OCI-LY1 (cell line): Measurements from ENCODE around the gene GIGYF2.

Experiments used
- H2AFZ ChIP-seq: fragments of 200-600 bp; sonication (generic), shearing (Covaris generic); 2 replicates; pipeline ENCODE4 v1.6.0; 2014; ENCODE audit warnings: antibody characterized with exemption, mild to moderate bottlenecking, low read length
- H3F3A ChIP-seq: fragments of 200-600 bp; sonication (generic), shearing (Covaris generic); 2 replicates; pipeline ENCODE4 v1.6.0; 2014; ENCODE audit warnings: mild to moderate bottlenecking, antibody characterized with exemption, low read length, moderate library complexity; ENCODE audit not compliant: insufficient read depth
- H3K27ac ChIP-seq: fragments of 200-600 bp; sonication (generic); 2 replicates; pipeline ENCODE4 v1.5.1; 2014; ENCODE audit warnings: low read length, mixed run types, mild to moderate bottlenecking, low read depth; ENCODE audit not compliant: poor library complexity, severe bottlenecking
- H3K27me3 ChIP-seq: fragments of 200-600 bp; sonication (generic); 2 replicates; pipeline ENCODE4 v1.6.0; 2014; ENCODE audit warnings: antibody characterized with exemption, mild to moderate bottlenecking, low read length, moderate library complexity; ENCODE audit not compliant: insufficient read depth
- H3K36me3 ChIP-seq: fragments of 200-600 bp; sonication (generic); 2 replicates; pipeline ENCODE4 v1.6.1; 2014; ENCODE audit warnings: mild to moderate bottlenecking, antibody characterized with exemption, low read length, moderate library complexity, mixed read lengths; ENCODE audit not compliant: insufficient read depth
- H3K4me1 ChIP-seq: fragments of 200-600 bp; sonication (generic); 2 replicates; pipeline ENCODE4 v1.5.1; 2014; ENCODE audit warnings: mild to moderate bottlenecking, low read length, moderate library complexity; ENCODE audit not compliant: insufficient read depth, severe bottlenecking
- H3K4me2 ChIP-seq: fragments of 200-600 bp; sonication (generic), shearing (Covaris generic); 2 replicates; pipeline ENCODE4 v1.6.1; 2014; ENCODE audit warnings: low read length
- H3K4me3 ChIP-seq: fragments of 200-600 bp; sonication (generic); 2 replicates; pipeline ENCODE4 v1.5.1; 2014; ENCODE audit warnings: low read length, low read depth, mild to moderate bottlenecking, mixed read lengths; ENCODE audit not compliant: poor library complexity, severe bottlenecking
- H3K79me2 ChIP-seq: fragments of 200-600 bp; shearing (Covaris generic); 2 replicates; pipeline ENCODE4 v1.6.1; 2016; ENCODE audit warnings: mixed run types, low read length, mixed read lengths; ENCODE audit not compliant: insufficient read depth
- H3K9ac ChIP-seq: fragments of 200-600 bp; sonication (generic), shearing (Covaris generic); 2 replicates; pipeline ENCODE4 v1.6.1; 2014; ENCODE audit warnings: mild to moderate bottlenecking, low read length, mixed read lengths
- H3K9me2 ChIP-seq: fragments of 200-600 bp; sonication (generic), shearing (Covaris generic); 2 replicates; pipeline ENCODE4 v1.6.1; 2014; ENCODE audit warnings: low read depth, mild to moderate bottlenecking, low read length, mixed read lengths
- H3K9me3 ChIP-seq: fragments of 200-600 bp; shearing (Covaris generic); 2 replicates; pipeline ENCODE4 v1.6.1; 2014; ENCODE audit warnings: low read length, mixed read lengths
- H4K20me1 ChIP-seq: fragments of 200-600 bp; sonication (generic), shearing (Covaris generic); 2 replicates; pipeline ENCODE4 v1.6.0; 2016; ENCODE audit warnings: mild to moderate bottlenecking, low read length; ENCODE audit not compliant: insufficient read depth
- EZH2 ChIP-seq: fragments of 200-600 bp; sonication (generic), shearing (Covaris generic); IDR thresholded peaks from 2 replicates; pipeline ENCODE4 v1.8.0; 2017; ENCODE audit warnings: borderline replicate concordance, mixed run types, mild to moderate bottlenecking, antibody characterized with exemption, low read length, moderate library complexity, mixed read lengths
- TF ChIP-seq, protein P1 (sequence below): fragments of 200-600 bp; sonication (generic), shearing (Covaris generic); IDR thresholded peaks from 2 replicates; pipeline ENCODE4 v1.5.1; 2017; ENCODE audit warnings: mild to moderate bottlenecking, antibody characterized with exemption, low read length, moderate library complexity, mixed read lengths

Gene GIGYF2

DNA sequence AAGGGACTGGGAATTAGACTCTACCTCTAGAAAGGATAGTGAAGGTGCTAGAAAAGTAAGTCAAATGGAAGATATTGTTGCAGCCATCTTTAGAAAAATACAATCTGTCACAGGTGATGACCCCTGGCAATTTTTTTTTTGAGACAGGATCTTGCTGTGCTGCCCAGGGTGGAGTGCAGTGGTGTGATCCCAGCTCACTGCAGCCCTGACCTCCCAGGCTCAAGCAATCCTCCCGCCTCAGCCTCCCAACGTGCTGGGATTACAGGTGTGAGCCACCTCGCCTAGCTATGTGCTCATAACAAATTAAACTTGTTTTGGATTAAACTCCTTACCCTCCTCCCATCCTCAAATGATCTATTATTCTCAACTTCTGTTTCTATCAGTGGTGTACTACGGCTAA, 3.8 kb upstream of the GIGYF2 start:
- Histone ChIP-seq H3K9me2 (no peaks in the 10 kb centered on the region), H3K9me3 (no peaks in the 10 kb centered on the region), H3F3A (no peaks in the 10 kb centered on the region), H3K4me3 (no peak overlapping the region), H3K27me3 (no peaks in the 10 kb centered on the region; the same call in 1 of the 2 replicates), H2AFZ (no peak overlapping the region), H4K20me1 (no peaks in the 10 kb centered on the region), H3K4me1 (peaks cover 2% of the 10 kb centered on the region), H3K27ac (no peak overlapping the region), H3K9ac (no peak overlapping the region), H3K36me3 (no peaks in the 10 kb centered on the region), H3K79me2 (peaks cover 2% of the 10 kb centered on the region), H3K4me2 (no peak overlapping the region)
- TF ChIP-seq, protein P1, sequence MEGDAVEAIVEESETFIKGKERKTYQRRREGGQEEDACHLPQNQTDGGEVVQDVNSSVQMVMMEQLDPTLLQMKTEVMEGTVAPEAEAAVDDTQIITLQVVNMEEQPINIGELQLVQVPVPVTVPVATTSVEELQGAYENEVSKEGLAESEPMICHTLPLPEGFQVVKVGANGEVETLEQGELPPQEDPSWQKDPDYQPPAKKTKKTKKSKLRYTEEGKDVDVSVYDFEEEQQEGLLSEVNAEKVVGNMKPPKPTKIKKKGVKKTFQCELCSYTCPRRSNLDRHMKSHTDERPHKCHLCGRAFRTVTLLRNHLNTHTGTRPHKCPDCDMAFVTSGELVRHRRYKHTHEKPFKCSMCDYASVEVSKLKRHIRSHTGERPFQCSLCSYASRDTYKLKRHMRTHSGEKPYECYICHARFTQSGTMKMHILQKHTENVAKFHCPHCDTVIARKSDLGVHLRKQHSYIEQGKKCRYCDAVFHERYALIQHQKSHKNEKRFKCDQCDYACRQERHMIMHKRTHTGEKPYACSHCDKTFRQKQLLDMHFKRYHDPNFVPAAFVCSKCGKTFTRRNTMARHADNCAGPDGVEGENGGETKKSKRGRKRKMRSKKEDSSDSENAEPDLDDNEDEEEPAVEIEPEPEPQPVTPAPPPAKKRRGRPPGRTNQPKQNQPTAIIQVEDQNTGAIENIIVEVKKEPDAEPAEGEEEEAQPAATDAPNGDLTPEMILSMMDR: no peak
- TF ChIP-seq EZH2: no peak

DNA sequence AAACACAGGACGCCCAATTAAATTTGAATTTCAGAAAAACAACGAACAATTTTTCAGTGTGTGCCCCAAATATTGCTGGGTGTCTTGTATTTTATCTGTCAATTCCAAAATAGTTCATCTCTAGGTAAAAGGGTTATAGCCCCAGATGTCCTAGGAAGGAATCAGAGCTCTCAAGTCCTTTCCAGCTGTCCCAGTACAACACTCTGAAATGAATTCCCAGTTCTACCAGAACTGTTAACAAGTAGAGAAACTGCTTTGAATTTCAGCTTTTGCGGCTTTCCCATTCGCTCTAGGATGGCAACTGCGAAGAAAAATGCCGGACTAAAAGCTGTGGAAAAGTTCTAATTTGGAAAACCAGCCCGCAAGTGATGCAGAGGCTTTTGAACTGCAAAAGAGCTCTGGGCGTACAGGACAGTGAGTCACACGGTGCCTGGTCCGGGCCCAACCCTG, 497 bp upstream of the GIGYF2 start:
- Histone ChIP-seq H3K4me3 (peak overlapping the region; percentile 98), H3K79me2 (peaks cover 35% of the 10 kb centered on the region), H3K4me1 (peaks cover 25% of the 10 kb centered on the region), H3K9me2 (no peaks in the 10 kb centered on the region), H3K27ac (peak overlapping the region; percentile 25), H2AFZ (peak overlapping the region; percentile 99; the same call in 1 of the 2 replicates), H3K36me3 (peaks cover 12% of the 10 kb centered on the region; the same call in 1 of the 2 replicates), H3K9ac (peak overlapping the region; percentile 40), H4K20me1 (no peaks in the 10 kb centered on the region), H3F3A (no peaks in the 10 kb centered on the region), H3K9me3 (no peaks in the 10 kb centered on the region), H3K27me3 (no peaks in the 10 kb centered on the region), H3K4me2 (peak overlapping the region; percentile 75)
- TF ChIP-seq, protein P1: no peak
- TF ChIP-seq EZH2: no peak

DNA sequence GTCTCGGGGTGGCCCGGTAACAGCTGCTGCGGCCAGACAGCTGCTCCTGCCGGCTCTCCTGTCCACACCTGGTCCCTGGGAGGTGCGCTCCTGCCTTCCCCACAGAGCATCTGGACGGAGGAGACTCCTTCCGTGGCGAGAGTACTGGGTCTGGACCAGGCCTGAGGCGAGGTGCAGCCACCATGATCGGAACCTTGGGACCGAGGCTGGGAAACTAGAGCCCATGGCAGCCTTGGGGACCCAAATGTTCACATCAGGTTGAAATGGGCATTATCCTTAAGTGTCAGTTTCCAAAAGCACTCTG, 628 bp downstream of the GIGYF2 start:
- Histone ChIP-seq H3F3A (no peaks in the 10 kb centered on the region), H3K79me2 (peaks cover 39% of the 10 kb centered on the region), H2AFZ (no peak overlapping the region)

More for the DNA sequence above, 628 bp downstream of the GIGYF2 start:
- H3K27me3 ChIP-seq: no peaks in the 10 kb centered on the region
- H3K4me3 ChIP-seq: peak overlapping the region; percentile 98
- H3K4me1 ChIP-seq: peaks cover 25% of the 10 kb centered on the region
- peaks cover 20% of the 10 kb centered on the region for H3K36me3 ChIP-seq
- peak overlapping the region; percentile 96 for H3K9ac ChIP-seq
- no peaks in the 10 kb centered on the region for H3K9me2 ChIP-seq
- no peaks in the 10 kb centered on the region for H4K20me1 ChIP-seq
- H3K27ac ChIP-seq: peak overlapping the region; percentile 8
- H3K9me3 ChIP-seq: no peaks in the 10 kb centered on the region
- H3K4me2 ChIP-seq: peak overlapping the region; percentile 75
- TF ChIP-seq, protein P1: no peak
